ENCODE data around the gene ROM1.

Gene ROM1

GRCh38 chr11:62588966-62589637, 24.0 kb upstream of the ROM1 start:
- peak in 1 of 2 experiments; percentile 20 for DNase-seq

GRCh38 chr11:62591448-62592145, 21.5 kb upstream of the ROM1 start, which contains the start of gene TUT1:
Gene TUT1 (minus strand): TSS chr11:62591523. CDS start chr11:62591485, 38 bp downstream.
- peak; percentile 98 for DNase-seq

- no peak for DNase-seq
These were observed 20.8 kb upstream of the ROM1 start for GRCh38 chr11:62592146-62592815.

GRCh38 chr11:62592989-62593421, 20.1 kb upstream of the ROM1 start:
- no peak for DNase-seq

- DNase-seq = peak; percentile 82 to 87
These were observed 19.5 kb upstream of the ROM1 start for GRCh38 chr11:62593434-62594044.

GRCh38 chr11:62595124-62595523, 17.9 kb upstream of the ROM1 start:
- no peak for DNase-seq

- DNase-seq = peak; percentile 89
These were observed 13.9 kb upstream of the ROM1 start for GRCh38 chr11:62599069-62599696.

GRCh38 chr11:62599901-62600300, 13.2 kb upstream of the ROM1 start:
- no peak for DNase-seq

- no peak for DNase-seq
These were observed 12.5 kb upstream of the ROM1 start for GRCh38 chr11:62600367-62601121.

- no peak for DNase-seq
These were observed 12.0 kb upstream of the ROM1 start for GRCh38 chr11:62601122-62601371.

- peak; percentile 95 to 96 for DNase-seq
These were observed 11.5 kb upstream of the ROM1 start, which contains the start of gene MTA2 for GRCh38 chr11:62601372-62602140. Gene MTA2 (minus strand): TSS chr11:62601865. CDS start chr11:62601450, 415 bp downstream.

GRCh38 chr11:62602141-62603071, 10.7 kb upstream of the ROM1 start:
- DNase-seq = no peak

GRCh38 chr11:62603072-62603408, 10.0 kb upstream of the ROM1 start:
- DNase-seq = no peak

GRCh38 chr11:62603776-62604299, 9.2 kb upstream of the ROM1 start:
- no peak for DNase-seq

GRCh38 chr11:62604460-62605120, 8.5 kb upstream of the ROM1 start:
- no peak for DNase-seq

- no peak for DNase-seq
These were observed 7.6 kb upstream of the ROM1 start for GRCh38 chr11:62605467-62605866.

GRCh38 chr11:62605902-62606301, 7.2 kb upstream of the ROM1 start:
- no peak for DNase-seq

- DNase-seq = no peak
These were observed 5.3 kb upstream of the ROM1 start for GRCh38 chr11:62607714-62608113.

GRCh38 chr11:62608776-62609175, 4.3 kb upstream of the ROM1 start:
- DNase-seq = no peak

GRCh38 chr11:62610403-62610802, 2.7 kb upstream of the ROM1 start:
- DNase-seq = no peak

Measured in AML-193 (cell line).